K562 (cell line): Measurements from ENCODE around the gene SNRNP70. TPM values are rescaled to one million over a fixed set of nuclear protein-coding genes. Genes with fewer than 3 reads are reported as not detected.

Source experiments
- ATAC-seq: fragments of 200-7000 bp; cut with Tn5 transposase; 3 replicates; pipeline ENCODE4 v1.9.1; 2020; ENCODE audit warnings: moderate library complexity
- BruUV-seq: library from RNA; stranded (reverse); fragments of 400-500 nt; replicated peaks from 2 replicates; lab custom pipeline; 2021; lab: Mats Ljungman, UMichigan
- CTCF ChIA-PET: fragments of 300-600 bp; formaldehyde crosslinking; extraction: SDS; loops from one replicate; lab custom pipeline; 2021; ENCODE audit warnings: low intra/inter-chr PET ratio; lab: Yijun Ruan, JAX
- POLR2A ChIA-PET: fragments of 300-600, 350-650 bp; sonication (Branson Sonifier 250); formaldehyde crosslinking; extraction: SDS; loops from one replicate; lab custom pipeline; 2021; ENCODE audit warnings: antibody characterized with exemption, inconsistent platforms; lab: Yijun Ruan, JAX
- DNase-seq, 4 experiments: peaks; one replicate each; pipeline versions ENCODE4 v3.0.0 to v3.0.0-alpha.2; 2011 to 2018; ENCODE audit warnings: low spot score in 3 of 4, mixed read lengths in 3 of 4; ENCODE audit errors: extremely low read depth in 1 of 4
- FAIRE-seq: peaks from 2 replicates; lab custom pipeline; 2011; peaks lifted over from hg19 to GRCh38; lab: Jason Lieb, UNC
- H2AFZ ChIP-seq: 2 replicates; pipeline ENCODE4 v1.6.0; 2011; ENCODE audit warnings: low read depth, low read length, control low read depth, inconsistent platforms
- H3K27ac ChIP-seq: fragments of 200-600 bp; 3 replicates; pipeline ENCODE4 v1.8.0; 2011; ENCODE audit warnings: low read depth, mild to moderate bottlenecking, control low read depth, inconsistent platforms, low read length, moderate library complexity, mixed read lengths; ENCODE audit errors: extremely low read depth
- H3K27me3 ChIP-seq, 2 experiments: fragments of 300-600 bp in 1 of 2; 2 replicates in 1 of 2; 3 replicates in 1 of 2; pipeline versions ENCODE4 v1.6.0 to v1.8.0; 2011; ENCODE audit warnings: inconsistent platforms in 2 of 2, low read length in 2 of 2, mild to moderate bottlenecking in 1 of 2, mixed read lengths in 1 of 2, moderate library complexity in 1 of 2; ENCODE audit not compliant: control insufficient read depth in 2 of 2, insufficient read depth in 2 of 2
- H3K36me3 ChIP-seq: fragments of 300-600 bp; 3 replicates; pipeline ENCODE4 v1.8.0; 2011; ENCODE audit warnings: mild to moderate bottlenecking, low read length, inconsistent platforms; ENCODE audit not compliant: control insufficient read depth, insufficient read depth
- H3K4me1 ChIP-seq, 2 experiments: fragments of 200-600 bp in 1 of 2; replicated peaks in 1 of 2; 2 replicates in 1 of 2; 3 replicates in 1 of 2; pipeline versions ENCODE4 v1.5.1 to v1.8.0; 2011; ENCODE audit warnings: inconsistent platforms in 2 of 2, low read length in 2 of 2, mild to moderate bottlenecking in 1 of 2, mixed read lengths in 1 of 2, moderate library complexity in 1 of 2; ENCODE audit not compliant: control insufficient read depth in 2 of 2, insufficient read depth in 2 of 2
- H3K4me2 ChIP-seq: 2 replicates; pipeline ENCODE4 v1.6.1; 2011; ENCODE audit warnings: low read length, control low read depth, inconsistent platforms, mixed read lengths; ENCODE audit not compliant: insufficient read depth
- H3K4me3 ChIP-seq: fragments of 200-600 bp; sonication (generic), shearing (Covaris generic); 2 replicates; pipeline ENCODE4 v1.5.1; 2016; ENCODE audit warnings: control low read depth, inconsistent platforms
- H3K79me2 ChIP-seq: fragments of 200-600 bp; 3 replicates; pipeline ENCODE4 v1.8.0; 2011; ENCODE audit warnings: low read length, inconsistent platforms; ENCODE audit not compliant: control insufficient read depth, insufficient read depth
- H3K9ac ChIP-seq, 2 experiments: 2 replicates each; pipeline versions ENCODE4 v1.6.0 to v1.6.1; 2011; ENCODE audit warnings: low read depth in 2 of 2, low read length in 2 of 2, control low read depth in 1 of 2, inconsistent platforms in 1 of 2, mild to moderate bottlenecking in 1 of 2, mixed read lengths in 1 of 2; ENCODE audit not compliant: insufficient read depth in 1 of 2
- H3K9me1 ChIP-seq: one replicate; pipeline ENCODE4 v1.6.0; 2011; ENCODE audit warnings: inconsistent platforms, mild to moderate bottlenecking, low read length, moderate library complexity; ENCODE audit not compliant: control insufficient read depth, insufficient read depth
- H3K9me3 ChIP-seq: replicated peaks from 2 replicates; pipeline ENCODE4 v1.5.1; 2011; ENCODE audit warnings: low read depth, low read length, inconsistent platforms; ENCODE audit not compliant: control insufficient read depth, insufficient read depth
- H4K20me1 ChIP-seq: replicated peaks from 2 replicates; pipeline ENCODE4 v1.6.1; 2011; ENCODE audit warnings: low read length, inconsistent platforms, mixed read lengths; ENCODE audit not compliant: control insufficient read depth, insufficient read depth
- CBX3 ChIP-seq, 2 experiments: IDR thresholded peaks; 1 replicate in 1 of 2; 2 replicates in 1 of 2; pipeline ENCODE4 v1.6.1; 2012; ENCODE audit warnings: inconsistent platforms in 2 of 2, low read length in 2 of 2, borderline replicate concordance in 1 of 2, control low read depth in 1 of 2
- EZH2 ChIP-seq: IDR thresholded peaks from 2 replicates; pipeline ENCODE4 v1.6.1; 2012; ENCODE audit warnings: low read depth, mild to moderate bottlenecking, inconsistent platforms, low read length, borderline replicate concordance
- FUS ChIP-seq: fragments of 200-400 bp; formaldehyde crosslinking; optimal IDR thresholded peaks from 2 replicates; pipeline ENCODE3; 2017; ENCODE audit warnings: low read depth, low read length
- MEIS2 ChIP-seq: fragments of 450-650 bp; IDR thresholded peaks from 2 replicates; pipeline ENCODE4 v1.6.1; 2014; ENCODE audit warnings: mild to moderate bottlenecking; ENCODE audit not compliant: partially characterized antibody
- RAD21 ChIP-seq, 2 experiments: fragments of 250-450 bp in 1 of 2; fragments of 450-650 bp in 1 of 2; sonication (Bioruptor Pico) in 1 of 2; formaldehyde crosslinking in 1 of 2; IDR thresholded peaks in 1 of 2; conservative IDR thresholded peaks in 1 of 2; 2 replicates each; pipeline versions ENCODE4 v1.4.0 to v1.8.0; 2020 to 2022; ENCODE audit warnings: mild to moderate bottlenecking in 2 of 2, moderate library complexity in 1 of 2
- RBM25 ChIP-seq: fragments of 200-400 bp; formaldehyde crosslinking; IDR thresholded peaks from 2 replicates; pipeline ENCODE4 v1.6.1; 2018; ENCODE audit warnings: low read length, low read depth, moderate library complexity; ENCODE audit not compliant: severe bottlenecking
- SMARCB1 ChIP-seq: IDR thresholded peaks from 2 replicates; pipeline ENCODE4 v1.6.1; 2011; ENCODE audit warnings: improper control_type of control experiment, low read depth; ENCODE audit not compliant: insufficient read length
- ZNF121 ChIP-seq: sonication (generic); formaldehyde crosslinking; conservative IDR thresholded peaks from 2 replicates; pipeline ENCODE4 v1.8.0; 2022; ENCODE audit warnings: missing genetic modification reagents
- WGBS: fragments of 100-300 bp; shearing (Covaris generic); methylation state at CpG from one replicate; pipeline ENCODE4 v1.1.6; 2016; ENCODE audit warnings: low coverage, mixed read lengths; ENCODE audit not compliant: insufficient coverage; ENCODE audit errors: missing lambda C conversion rate; 5-methylcytosine and 5-hydroxymethylcytosine counted together
- in situ Hi-C: fragments of 300-500 bp; cut with MboI; formaldehyde crosslinking; loops from 4 replicates; pipeline ENCODE4 v1.15.0; 2018; ENCODE audit warnings: inconsistent platforms, mixed read lengths
- intact Hi-C: fragments of 100-400 bp; cut with micrococcal nuclease; formaldehyde crosslinking; loops from 2 replicates; pipeline ENCODE4 v1.14.2; 2022
- polyA plus RNA-seq, 8 experiments: library from polyadenylated mRNA; depleted of rRNA in 4 of 8; stranded (reverse) in 5 of 8; unstranded in 3 of 8; fragments of >200 nt; fragmentation: Nextera tagmentation in 2 of 8; fragmentation: Illumina TruSeq in 1 of 8; extraction: Ambion mirVana in 2 of 8; extraction: Trizol in 1 of 8; gene quantifications; 2 replicates each; pipeline versions ENCODE4 v1.2.1 to v1.2.3, GENCODE V29; 2011 to 2014; ENCODE audit warnings: inconsistent platforms in 1 of 8, missing spikeins in 1 of 8
- total RNA-seq, 7 experiments: library from RNA; depleted of rRNA in 6 of 7; stranded (reverse); fragments of >200 nt in 6 of 7; fragmentation: Illumina TruSeq in 2 of 7; extraction: Trizol in 2 of 7; gene quantifications; 2 replicates each; pipeline versions ENCODE4 v1.2.1 to v1.2.3, GENCODE V29; 2011 to 2021; ENCODE audit warnings: low replicate concordance in 1 of 7
- TF ChIP-seq, protein P1 (sequence below): IDR thresholded peaks from 2 replicates; pipeline ENCODE4 v1.6.1; 2012; ENCODE audit warnings: low read depth, low read length, improper control_type of control experiment, borderline replicate concordance

SNRNP70 gene
- total and polyA plus RNA-seq, 9 of the 15 experiments (the other 6 are each of a cell fraction or from before 2014, with no cell fraction given) = 2.8 to 496 (median 136) TPM

DNA sequence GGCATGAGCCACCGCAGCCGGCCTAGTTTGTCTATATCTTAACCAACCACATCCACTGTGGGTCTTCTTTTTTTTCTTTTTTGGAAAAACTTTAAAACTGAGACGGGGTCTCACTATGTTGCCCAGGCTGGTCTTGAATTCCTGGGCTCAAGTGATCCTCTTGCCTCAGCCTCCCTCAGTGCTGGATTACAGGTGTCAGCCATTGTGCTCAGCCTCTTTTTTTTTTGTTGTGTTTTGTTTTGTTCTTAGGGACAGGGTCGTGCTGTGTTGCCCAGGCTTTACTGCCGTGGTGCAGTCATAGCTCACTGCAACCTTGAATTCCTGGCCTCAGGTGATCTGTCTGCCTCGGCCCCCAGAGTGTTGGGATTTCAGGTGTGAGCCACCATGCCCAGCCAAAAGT, 7.4 kb downstream of the SNRNP70 start:
- CTCF ChIA-PET = no interaction called here
- in situ Hi-C loops = no loop called here

More for the DNA sequence above, 7.4 kb downstream of the SNRNP70 start:
- no peaks in the 10 kb centered on the region for H3K27me3 ChIP-seq
- no peak for FAIRE-seq
- no TSS peak for BruUV-seq
- no peak overlapping the region for H3K27ac ChIP-seq
- WGBS = 98% methylated on average over 6 of the region's 6 CpGs
- H3K4me1 ChIP-seq = peaks cover 2 to 5% of the 10 kb centered on the region in 2 experiments; a peak in 2 of 5 replicates
- no peak overlapping the region for H3K4me3 ChIP-seq
- no peak for DNase-seq
- peaks cover 72% of the 10 kb centered on the region for H3K79me2 ChIP-seq
- no peaks in the 10 kb centered on the region for H3K9me3 ChIP-seq
- H2AFZ ChIP-seq = no peak overlapping the region
- no peaks in the 10 kb centered on the region for H3K9me1 ChIP-seq
- no peak overlapping the region for H3K4me2 ChIP-seq
- H3K36me3 ChIP-seq = peaks cover 93% of the 10 kb centered on the region
- intact Hi-C loops = no loop called here
- H4K20me1 ChIP-seq = peaks cover 29% of the 10 kb centered on the region
- no peak for ATAC-seq
- no peak overlapping the region for H3K9ac ChIP-seq
- POLR2A ChIA-PET = interaction anchor here (0.6 kb wide), 1 partner anchor 255 kb away, joined by 3 read pairs; no protein-coding TSS in a partner anchor
- TF ChIP-seq EZH2 = no peak
- peak; percentile 6 for TF ChIP-seq RBM25
- TF ChIP-seq, protein P1, sequence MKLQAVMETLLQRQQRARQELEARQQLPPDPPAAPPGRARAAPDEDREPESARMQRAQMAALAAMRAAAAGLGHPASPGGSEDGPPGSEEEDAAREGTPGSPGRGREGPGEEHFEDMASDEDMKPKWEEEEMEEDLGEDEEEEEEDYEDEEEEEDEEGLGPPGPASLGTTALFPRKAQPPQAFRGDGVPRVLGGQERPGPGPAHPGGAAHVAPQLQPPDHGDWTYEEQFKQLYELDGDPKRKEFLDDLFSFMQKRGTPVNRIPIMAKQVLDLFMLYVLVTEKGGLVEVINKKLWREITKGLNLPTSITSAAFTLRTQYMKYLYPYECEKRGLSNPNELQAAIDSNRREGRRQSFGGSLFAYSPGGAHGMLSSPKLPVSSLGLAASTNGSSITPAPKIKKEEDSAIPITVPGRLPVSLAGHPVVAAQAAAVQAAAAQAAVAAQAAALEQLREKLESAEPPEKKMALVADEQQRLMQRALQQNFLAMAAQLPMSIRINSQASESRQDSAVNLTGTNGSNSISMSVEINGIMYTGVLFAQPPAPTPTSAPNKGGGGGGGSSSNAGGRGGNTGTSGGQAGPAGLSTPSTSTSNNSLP = no peak
- no peak for TF ChIP-seq FUS
- TF ChIP-seq MEIS2 = no peak
- peak; percentile 68 for TF ChIP-seq ZNF121 (CRISPR knock-in tag)
- TF ChIP-seq CBX3 (IDR thresholded peaks at IDR 0.05; ENCODE audit: borderline replicate concordance in 1 of 2, low read length in 2 of 2) = no peak
- no peak for TF ChIP-seq RAD21 (CRISPR knock-in tag; conservative IDR thresholded peaks at IDR 0.05 in 1 of 2, IDR thresholded peaks at IDR 0.05 in 1 of 2)
- no peak for TF ChIP-seq SMARCB1
